MCF 10A (cell line): ENCODE results near the gene SMCO2. TPM values are rescaled to one million over a fixed set of nuclear protein-coding genes. Genes with fewer than 3 reads are reported as not detected.

Experiments used
- BruUV-seq: library from RNA; stranded (reverse); fragments of 400-500 nt; replicated peaks from 2 replicates; lab custom pipeline; 2021; lab: Mats Ljungman, UMichigan
- CTCF ChIA-PET: fragments of 300-600 bp; sonication (Branson Sonifier 250); formaldehyde crosslinking; extraction: SDS; loops from one replicate; lab custom pipeline; 2021; ENCODE audit warnings: antibody characterized with exemption, inconsistent platforms; lab: Yijun Ruan, JAX
- POLR2A ChIA-PET: fragments of 300-600, 350-650 bp; sonication (Branson Sonifier 250); formaldehyde crosslinking; extraction: SDS; loops from one replicate; lab custom pipeline; 2020; ENCODE audit warnings: antibody characterized with exemption, inconsistent platforms; lab: Yijun Ruan, JAX
- DNase-seq: peaks from one replicate; pipeline ENCODE4 v3.0.0-alpha.2; 2018; ENCODE audit not compliant: unreplicated experiment
- H3K27ac Mint-ChIP-seq: one replicate; pipeline ENCODE4 v1.8.0; 2022; ENCODE audit warnings: mild to moderate bottlenecking, low read depth, mixed read lengths; ENCODE audit not compliant: unreplicated experiment
- H3K27me3 Mint-ChIP-seq: one replicate; pipeline ENCODE4 v1.8.0; 2022; ENCODE audit warnings: mixed read lengths; ENCODE audit not compliant: insufficient read depth, unreplicated experiment
- H3K36me3 Mint-ChIP-seq: one replicate; pipeline ENCODE4 v1.8.0; 2022; ENCODE audit warnings: mild to moderate bottlenecking, moderate library complexity, mixed read lengths; ENCODE audit not compliant: insufficient read depth, unreplicated experiment
- H3K4me1 Mint-ChIP-seq: one replicate; pipeline ENCODE4 v1.8.0; 2022; ENCODE audit warnings: mixed read lengths; ENCODE audit not compliant: insufficient read depth, unreplicated experiment
- H3K4me3 Mint-ChIP-seq: one replicate; pipeline ENCODE4 v1.8.0; 2022; ENCODE audit warnings: mild to moderate bottlenecking, moderate library complexity, mixed read lengths; ENCODE audit not compliant: unreplicated experiment
- H3K9me3 Mint-ChIP-seq: one replicate; pipeline ENCODE4 v1.8.0; 2022; ENCODE audit warnings: mixed read lengths; ENCODE audit not compliant: unreplicated experiment
- intact Hi-C: fragments of 100-400 bp; cut with micrococcal nuclease; formaldehyde crosslinking; loops from 2 replicates; pipeline ENCODE4 v1.14.1; 2022
- total RNA-seq: library from RNA; stranded (reverse); gene quantifications from 2 replicates; pipeline ENCODE4 v1.2.3, GENCODE V29; 2022
- TF ChIP-seq, protein P1 (sequence below): fragments of 200-600 bp; IDR thresholded peaks from one replicate; pipeline ENCODE4 v1.8.0; 2022; ENCODE audit warnings: antibody characterized with exemption, mild to moderate bottlenecking; ENCODE audit not compliant: unreplicated experiment

Gene SMCO2
- total RNA-seq, 1 experiment from 2014 or later, result not detected

DNA sequence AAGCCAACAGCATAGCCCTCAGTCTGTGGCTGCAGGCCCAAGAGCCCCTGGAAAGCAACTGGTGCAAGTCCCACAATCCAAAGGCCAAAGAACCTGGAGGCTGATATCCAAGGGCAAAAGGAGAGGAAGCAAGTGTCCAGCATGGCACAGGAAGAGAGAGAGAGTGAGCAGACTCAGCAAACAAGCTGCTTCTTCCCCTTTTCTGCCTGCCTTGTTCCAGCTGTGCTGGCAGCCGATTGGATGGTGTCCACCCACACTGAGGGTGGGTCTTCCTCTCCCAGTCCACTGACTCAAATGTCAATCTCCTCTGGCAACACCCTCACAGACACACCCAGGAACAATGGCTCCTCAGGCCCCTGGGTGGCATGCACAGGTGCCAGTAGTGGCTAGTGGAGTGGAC, 33.5 kb downstream of the SMCO2 start:
- TF ChIP-seq, protein P1, sequence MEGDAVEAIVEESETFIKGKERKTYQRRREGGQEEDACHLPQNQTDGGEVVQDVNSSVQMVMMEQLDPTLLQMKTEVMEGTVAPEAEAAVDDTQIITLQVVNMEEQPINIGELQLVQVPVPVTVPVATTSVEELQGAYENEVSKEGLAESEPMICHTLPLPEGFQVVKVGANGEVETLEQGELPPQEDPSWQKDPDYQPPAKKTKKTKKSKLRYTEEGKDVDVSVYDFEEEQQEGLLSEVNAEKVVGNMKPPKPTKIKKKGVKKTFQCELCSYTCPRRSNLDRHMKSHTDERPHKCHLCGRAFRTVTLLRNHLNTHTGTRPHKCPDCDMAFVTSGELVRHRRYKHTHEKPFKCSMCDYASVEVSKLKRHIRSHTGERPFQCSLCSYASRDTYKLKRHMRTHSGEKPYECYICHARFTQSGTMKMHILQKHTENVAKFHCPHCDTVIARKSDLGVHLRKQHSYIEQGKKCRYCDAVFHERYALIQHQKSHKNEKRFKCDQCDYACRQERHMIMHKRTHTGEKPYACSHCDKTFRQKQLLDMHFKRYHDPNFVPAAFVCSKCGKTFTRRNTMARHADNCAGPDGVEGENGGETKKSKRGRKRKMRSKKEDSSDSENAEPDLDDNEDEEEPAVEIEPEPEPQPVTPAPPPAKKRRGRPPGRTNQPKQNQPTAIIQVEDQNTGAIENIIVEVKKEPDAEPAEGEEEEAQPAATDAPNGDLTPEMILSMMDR, result no peak
- CTCF ChIA-PET, result no interaction called here
- Mint-ChIP-seq H3K27me3 (no peaks in the 10 kb centered on the region), H3K36me3 (no peaks in the 10 kb centered on the region), H3K4me3 (no peak overlapping the region), H3K27ac (no peak overlapping the region), H3K9me3 (peaks cover 27% of the 10 kb centered on the region), H3K4me1 (no peaks in the 10 kb centered on the region)
- no TSS peak for BruUV-seq
- intact Hi-C loops, result no loop called here
- POLR2A ChIA-PET, result no interaction called here
- DNase-seq, result no peak

DNA sequence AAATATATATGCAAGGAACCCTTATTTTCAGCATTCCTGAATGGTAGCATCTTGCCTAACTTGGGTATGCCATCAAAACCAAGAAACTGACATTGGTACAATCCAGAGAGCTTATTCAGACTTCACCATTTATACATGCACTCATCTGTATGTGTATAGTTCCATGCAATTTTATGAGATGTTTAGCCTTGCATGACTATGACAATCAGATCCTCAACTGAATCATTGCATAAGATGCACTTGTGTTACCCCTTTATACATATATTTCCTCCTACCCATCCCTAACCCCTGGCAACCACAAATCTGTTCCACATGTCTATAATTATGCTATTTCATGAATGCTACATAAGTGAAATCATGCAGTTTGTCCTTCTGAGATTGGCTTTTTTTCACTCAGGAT, 40.4 kb downstream of the SMCO2 start:
- ChIA-PET POLR2A (no interaction called here), CTCF (interaction anchor here (0.6 kb wide), 2 partner anchors 141 to 148 kb away, joined by 3 to 7 read pairs; no protein-coding TSS in a partner anchor)
- no peak overlapping the region for H3K27ac Mint-ChIP-seq
- no TSS peak for BruUV-seq
- intact Hi-C loops, result no loop called here
- H3K4me1 Mint-ChIP-seq, result no peaks in the 10 kb centered on the region
- no peak for DNase-seq
- TF ChIP-seq, protein P1, result no peak
- H3K9me3 Mint-ChIP-seq, result peaks cover 5% of the 10 kb centered on the region
- no peaks in the 10 kb centered on the region for H3K27me3 Mint-ChIP-seq
- no peak overlapping the region for H3K4me3 Mint-ChIP-seq
- H3K36me3 Mint-ChIP-seq, result no peaks in the 10 kb centered on the region

DNA sequence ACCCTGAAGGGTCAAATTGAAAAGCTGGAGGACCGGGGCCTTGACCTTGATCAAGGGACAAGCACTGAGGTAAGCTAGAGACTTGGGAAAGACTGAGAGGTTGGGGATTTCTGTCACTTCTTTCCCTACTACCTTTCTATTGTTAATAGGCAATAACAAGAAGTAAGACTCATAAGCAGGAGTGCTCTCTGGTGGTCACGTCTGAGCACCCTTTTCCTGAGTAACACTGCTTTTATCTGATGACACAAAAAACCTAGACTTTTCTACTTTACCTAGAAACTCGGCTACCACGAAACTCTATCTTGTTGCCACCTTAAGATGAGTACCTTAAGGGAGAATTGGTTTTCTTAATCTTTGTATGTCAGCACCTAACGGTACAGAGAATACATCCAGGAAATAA, 41.9 kb downstream of the SMCO2 start:
- BruUV-seq, result no TSS peak
- H3K4me1 Mint-ChIP-seq, result no peaks in the 10 kb centered on the region
- no peaks in the 10 kb centered on the region for H3K27me3 Mint-ChIP-seq
- CTCF ChIA-PET, result no interaction called here
- TF ChIP-seq, protein P1, result no peak
- H3K4me3 Mint-ChIP-seq, result no peak overlapping the region
- no peak for DNase-seq
- intact Hi-C loops, result no loop called here
- peaks cover 5% of the 10 kb centered on the region for H3K9me3 Mint-ChIP-seq
- H3K36me3 Mint-ChIP-seq, result no peaks in the 10 kb centered on the region
- no peak overlapping the region for H3K27ac Mint-ChIP-seq
- POLR2A ChIA-PET, result no interaction called here

DNA sequence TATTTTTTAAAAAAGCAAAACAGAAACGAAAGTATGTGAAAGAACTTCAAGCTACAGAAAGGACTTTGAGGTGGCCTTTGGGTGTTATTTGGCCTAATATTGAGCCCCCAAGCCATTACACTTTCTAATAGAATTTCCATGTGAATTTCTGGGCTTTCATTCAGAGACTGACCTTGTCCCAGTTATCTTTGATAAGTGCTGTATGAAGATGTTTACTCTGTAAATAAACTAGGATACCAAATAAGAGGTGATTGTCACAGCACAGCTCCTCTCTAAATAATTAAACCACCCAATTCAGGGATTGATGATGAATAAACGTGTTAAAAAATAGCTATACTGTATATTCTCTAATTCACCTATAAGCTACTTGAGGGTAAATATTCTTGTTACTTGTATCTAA, 44.7 kb downstream of the SMCO2 start:
- peaks cover 5% of the 10 kb centered on the region for H3K9me3 Mint-ChIP-seq
- intact Hi-C loops, result no loop called here
- H3K4me3 Mint-ChIP-seq, result no peak overlapping the region
- BruUV-seq, result no TSS peak
- DNase-seq, result no peak
- no peaks in the 10 kb centered on the region for H3K27me3 Mint-ChIP-seq
- POLR2A ChIA-PET, result no interaction called here
- no peaks in the 10 kb centered on the region for H3K36me3 Mint-ChIP-seq
- CTCF ChIA-PET, result no interaction called here
- TF ChIP-seq, protein P1, result no peak
- no peaks in the 10 kb centered on the region for H3K4me1 Mint-ChIP-seq
- no peak overlapping the region for H3K27ac Mint-ChIP-seq
